Activated T-cell treated with anti-CD3 and anti-CD28 coated beads for 48 hours (primary cell): ENCODE data around the gene ATP6V1F.

Source experiments
- DNase-seq: peaks from one replicate; pipeline ENCODE4 v3.0.0-alpha.2; 2020; ENCODE audit warnings: low read depth

ATP6V1F gene

DNA sequence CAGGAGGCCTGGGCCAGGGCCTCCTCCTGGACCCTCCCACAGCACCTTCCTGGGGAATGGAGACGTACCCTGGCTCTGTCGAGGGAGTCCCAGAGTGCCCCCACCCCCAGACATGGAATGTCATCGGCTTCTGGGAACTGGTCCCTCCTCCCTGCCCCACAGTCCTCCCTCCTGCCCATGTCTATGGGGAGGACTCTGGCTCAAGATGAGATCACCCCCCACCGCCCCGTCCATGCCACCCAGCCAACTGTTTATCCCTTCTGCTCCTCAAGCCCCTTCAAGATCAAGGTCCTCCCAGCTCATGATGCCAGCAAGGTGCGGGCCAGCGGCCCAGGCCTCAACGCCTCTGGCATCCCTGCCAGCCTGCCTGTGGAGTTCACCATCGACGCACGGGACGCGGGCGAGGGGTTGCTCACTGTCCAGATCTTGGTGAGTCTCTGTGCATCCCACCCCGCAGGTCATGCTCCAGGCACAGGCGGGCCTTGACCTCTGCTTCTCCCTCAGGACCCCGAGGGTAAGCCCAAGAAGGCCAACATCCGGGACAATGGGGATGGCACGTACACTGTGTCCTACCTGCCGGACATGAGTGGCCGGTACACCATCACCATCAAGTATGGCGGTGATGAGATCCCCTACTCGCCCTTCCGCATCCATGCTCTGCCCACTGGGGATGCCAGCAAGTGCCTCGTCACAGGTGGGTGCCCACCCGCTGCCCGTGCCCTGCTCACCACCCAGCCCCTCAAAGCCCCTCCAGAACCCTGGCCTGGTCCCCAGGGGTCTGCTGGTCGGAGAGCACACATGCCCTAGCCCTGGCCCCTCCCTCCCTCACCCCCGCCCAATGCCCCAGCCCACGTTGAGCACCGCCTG is 14.1 kb upstream of the ATP6V1F start:
- DNase-seq = no peak

DNA sequence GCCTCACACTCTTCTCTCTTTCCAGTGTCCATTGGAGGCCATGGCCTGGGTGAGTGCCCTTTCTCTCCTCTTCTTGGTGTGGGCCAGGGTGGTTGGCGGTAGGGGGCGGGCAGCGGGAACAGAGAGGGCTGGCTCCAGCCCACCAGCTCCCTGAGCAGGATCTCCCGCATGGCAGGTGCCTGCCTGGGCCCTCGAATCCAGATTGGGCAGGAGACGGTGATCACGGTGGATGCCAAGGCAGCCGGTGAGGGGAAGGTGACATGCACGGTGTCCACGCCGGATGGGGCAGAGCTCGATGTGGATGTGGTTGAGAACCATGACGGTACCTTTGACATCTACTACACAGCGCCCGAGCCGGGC is 13.5 kb upstream of the ATP6V1F start:
- DNase-seq = no peak

DNA sequence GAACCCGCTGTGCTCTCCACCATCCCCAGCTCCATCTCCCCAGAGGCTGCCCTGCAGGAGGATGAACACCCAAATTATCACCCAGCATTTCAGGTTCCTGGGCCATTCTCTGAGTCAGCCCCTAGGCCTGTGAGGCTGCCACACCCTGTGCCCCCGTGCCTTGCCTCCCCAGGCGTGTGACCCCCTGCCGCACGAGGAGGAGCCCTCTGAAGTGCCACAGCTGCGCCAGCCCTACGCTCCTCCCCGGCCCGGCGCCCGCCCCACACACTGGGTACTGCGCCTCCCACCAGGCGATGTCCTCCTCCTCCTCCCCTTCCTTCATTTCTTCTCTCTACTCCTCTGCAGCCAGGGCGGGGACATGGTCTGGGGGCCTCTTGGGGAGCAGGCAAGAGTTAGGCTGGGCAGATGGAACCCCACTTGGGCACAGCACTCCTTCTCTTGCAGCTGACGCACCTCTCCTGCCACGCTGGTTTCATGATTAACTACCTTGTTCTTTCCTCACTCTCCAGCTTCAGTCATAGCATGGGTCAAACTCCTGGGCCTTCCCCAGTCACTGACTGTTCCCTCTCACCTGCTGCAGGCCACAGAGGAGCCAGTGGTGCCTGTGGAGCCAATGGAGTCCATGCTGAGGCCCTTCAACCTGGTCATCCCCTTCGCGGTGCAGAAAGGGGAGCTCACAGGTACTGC is 12.7 kb upstream of the ATP6V1F start:
- DNase-seq = no peak

DNA sequence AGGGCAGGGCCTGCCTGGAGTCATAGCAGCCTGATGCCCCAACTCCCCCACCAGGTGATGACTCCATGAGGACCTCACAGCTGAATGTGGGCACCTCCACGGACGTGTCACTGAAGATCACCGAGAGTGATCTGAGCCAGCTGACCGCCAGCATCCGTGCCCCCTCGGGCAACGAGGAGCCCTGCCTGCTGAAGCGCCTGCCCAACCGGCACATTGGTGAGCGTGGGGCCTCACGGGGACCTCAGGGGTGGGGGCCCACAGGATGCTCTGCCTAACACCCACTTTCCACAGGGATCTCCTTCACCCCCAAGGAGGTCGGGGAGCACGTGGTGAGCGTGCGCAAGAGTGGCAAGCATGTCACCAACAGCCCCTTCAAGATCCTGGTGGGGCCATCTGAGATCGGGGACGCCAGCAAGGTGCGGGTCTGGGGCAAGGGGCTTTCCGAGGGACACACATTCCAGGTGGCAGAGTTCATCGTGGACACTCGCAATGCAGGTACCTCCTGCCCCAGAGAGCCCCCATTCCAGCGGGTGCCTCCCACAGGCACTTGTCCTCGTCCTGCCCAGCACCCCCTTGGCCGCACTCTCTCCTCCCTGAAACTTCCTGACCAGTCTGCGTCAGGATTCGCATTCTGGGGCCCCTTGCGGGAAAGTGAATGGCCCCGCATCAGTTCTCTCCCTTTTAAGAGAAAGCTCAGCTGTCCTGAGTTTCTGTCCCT is 10.0 kb upstream of the ATP6V1F start:
- DNase-seq = no peak

DNA sequence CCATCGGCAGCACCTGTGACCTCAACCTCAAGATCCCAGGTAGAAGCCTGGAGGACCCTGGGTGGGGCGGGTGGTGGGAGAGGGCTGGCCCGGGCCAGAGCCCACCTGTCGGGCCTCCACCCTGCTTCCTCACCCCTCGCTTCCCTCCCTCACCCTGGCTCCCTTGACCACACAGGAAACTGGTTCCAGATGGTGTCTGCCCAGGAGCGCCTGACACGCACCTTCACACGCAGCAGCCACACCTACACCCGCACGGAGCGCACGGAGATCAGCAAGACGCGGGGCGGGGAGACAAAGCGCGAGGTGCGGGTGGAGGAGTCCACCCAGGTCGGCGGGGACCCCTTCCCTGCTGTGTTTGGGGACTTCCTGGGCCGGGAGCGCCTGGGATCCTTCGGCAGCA is 8.9 kb upstream of the ATP6V1F start:
- DNase-seq = no peak

DNA sequence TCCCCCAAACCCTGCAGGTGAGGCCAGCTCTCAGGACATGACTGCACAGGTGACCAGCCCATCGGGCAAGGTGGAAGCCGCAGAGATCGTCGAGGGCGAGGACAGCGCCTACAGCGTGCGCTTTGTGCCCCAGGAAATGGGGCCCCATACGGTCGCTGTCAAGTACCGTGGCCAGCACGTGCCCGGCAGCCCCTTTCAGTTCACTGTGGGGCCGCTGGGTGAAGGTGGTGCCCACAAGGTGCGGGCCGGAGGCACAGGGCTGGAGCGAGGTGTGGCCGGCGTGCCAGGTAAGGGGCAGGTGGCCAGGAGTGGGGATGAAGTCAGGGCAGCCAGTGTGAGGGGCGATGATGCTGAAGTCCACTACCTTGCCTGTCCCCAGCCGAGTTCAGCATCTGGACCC is 8.3 kb upstream of the ATP6V1F start:
- no peak for DNase-seq

DNA sequence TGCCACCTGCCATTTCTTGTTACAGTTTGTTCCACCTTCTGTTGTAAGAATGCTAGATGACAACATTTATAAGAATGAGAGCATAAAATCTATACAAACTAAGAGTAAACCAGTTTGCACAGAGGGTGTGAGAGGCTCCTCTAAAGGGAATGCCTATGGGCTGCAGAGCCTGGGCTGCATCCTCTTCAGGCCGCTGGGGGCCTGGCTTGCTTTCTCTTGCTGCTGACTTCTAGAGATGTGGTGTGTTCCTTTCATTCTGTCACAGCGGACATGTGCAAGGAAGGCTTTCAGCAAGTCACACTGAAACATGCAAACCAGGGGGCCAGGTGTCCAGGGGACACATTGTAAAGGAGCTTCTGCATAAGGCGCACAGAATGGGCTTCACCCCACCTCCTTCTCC is 7.1 kb upstream of the ATP6V1F start:
- DNase-seq = no peak

DNA sequence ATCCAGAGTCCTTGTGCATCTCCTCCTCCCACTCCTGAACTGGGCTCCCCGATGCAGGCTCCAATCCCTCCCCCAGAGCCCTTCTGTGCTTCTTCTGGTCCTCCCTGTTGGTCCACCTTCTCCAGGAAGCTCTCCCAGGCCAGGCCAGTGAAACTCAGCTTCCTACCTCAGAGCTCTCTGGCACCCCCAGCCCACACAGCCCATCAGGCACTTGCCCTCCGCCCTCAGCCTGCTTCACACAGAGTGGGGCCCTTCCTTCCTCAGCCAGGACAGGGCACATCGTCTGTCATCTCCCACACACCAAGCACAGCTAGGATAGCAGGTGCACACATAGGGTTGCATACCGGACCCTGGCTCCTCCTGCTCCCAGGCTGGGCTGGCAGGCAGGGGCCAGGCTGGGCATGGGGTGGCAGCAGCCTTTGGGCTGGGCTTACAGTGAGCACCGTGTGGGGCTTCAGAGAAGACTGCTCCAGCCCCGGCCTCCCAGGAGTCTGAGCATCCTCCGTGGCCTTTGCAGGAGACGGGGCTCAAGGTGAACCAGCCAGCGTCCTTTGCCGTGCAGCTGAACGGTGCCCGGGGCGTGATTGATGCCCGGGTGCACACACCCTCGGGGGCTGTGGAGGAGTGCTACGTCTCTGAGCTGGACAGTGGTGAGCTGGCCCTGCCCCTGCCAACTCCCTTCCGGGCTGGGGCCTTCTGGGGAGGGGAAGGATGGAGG is 6.5 kb upstream of the ATP6V1F start:
- no peak for DNase-seq

DNA sequence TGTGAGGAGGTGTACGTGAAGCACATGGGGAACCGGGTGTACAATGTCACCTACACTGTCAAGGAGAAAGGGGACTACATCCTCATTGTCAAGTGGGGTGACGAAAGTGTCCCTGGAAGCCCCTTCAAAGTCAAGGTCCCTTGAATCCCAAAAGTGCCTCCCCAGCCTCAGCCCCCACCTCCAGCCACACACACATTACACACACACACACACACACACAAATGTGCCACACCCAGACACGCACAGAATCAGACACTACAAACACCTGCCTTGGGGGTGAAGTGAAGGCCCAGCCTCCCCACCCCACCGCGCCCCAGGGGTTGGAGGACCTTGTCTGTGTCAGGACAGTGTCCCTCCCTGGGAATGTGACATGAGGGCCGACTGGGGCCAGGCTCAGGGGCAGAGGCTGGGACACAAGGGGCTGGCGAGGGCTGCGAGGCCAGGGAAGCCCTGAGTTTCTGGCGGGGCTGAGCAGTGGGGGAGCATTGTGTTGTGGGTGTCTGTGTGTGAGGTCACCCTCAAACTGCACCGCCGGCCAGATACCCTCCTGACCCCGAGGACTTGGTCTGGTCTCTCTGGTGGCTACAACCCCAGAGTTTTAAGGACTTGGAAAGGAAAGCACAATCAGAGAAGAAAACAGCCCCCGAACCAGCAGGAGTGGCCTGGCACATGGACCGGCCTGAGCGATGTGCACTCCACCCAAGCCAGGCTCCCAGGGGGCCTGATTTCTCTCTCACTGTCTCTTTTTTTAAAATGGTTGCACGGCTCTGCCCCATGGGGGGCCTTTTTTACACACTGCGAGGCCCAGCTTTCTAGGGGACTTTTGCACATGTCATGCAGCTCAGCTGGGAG is 4.0 kb upstream of the ATP6V1F start:
- DNase-seq = no peak

DNA sequence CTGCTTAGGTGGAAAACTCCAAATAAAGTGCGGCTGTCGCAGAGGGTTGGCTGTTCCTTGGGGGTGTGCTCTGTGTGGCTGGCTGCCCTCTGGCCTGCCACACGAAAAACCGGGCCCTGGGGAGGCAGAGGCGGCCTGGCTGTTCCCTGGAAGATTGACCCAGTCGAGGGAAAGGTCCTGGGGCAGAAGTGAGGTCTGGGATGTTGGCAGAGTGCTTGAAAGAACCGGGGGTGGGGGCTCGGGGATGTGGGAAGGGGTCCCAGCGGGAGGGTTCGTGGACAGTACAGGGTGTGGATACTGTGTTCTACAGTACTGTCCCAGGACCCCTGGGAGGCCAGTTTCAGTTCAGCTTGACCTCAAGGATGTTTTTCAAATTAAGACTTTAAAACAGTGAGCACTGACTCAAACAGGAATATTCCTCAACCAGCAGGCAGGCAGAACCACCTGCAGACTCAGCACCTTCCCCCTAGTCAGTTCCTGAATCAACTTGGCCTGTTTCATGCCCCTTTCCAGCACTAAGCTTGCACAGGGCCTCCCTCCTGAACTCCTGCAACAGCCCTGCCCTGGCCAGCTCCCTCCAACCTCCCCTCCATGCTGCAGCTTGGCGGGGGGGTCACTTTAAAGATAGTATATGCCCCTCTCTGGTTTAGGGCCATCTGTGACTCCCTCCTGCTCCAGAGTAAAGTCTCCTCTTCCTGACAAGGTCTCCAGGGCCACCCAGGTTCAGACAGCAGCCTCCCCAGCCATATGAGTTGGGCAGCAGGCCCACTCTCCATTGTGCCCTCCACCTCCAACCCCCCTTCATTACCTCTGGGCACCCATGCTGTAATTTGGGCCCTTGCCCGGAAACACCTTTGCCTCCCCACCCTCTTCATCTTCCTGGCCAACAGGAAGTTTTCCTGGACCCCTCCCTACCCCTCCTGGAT is 3.2 kb upstream of the ATP6V1F start:
- DNase-seq = no peak

DNA sequence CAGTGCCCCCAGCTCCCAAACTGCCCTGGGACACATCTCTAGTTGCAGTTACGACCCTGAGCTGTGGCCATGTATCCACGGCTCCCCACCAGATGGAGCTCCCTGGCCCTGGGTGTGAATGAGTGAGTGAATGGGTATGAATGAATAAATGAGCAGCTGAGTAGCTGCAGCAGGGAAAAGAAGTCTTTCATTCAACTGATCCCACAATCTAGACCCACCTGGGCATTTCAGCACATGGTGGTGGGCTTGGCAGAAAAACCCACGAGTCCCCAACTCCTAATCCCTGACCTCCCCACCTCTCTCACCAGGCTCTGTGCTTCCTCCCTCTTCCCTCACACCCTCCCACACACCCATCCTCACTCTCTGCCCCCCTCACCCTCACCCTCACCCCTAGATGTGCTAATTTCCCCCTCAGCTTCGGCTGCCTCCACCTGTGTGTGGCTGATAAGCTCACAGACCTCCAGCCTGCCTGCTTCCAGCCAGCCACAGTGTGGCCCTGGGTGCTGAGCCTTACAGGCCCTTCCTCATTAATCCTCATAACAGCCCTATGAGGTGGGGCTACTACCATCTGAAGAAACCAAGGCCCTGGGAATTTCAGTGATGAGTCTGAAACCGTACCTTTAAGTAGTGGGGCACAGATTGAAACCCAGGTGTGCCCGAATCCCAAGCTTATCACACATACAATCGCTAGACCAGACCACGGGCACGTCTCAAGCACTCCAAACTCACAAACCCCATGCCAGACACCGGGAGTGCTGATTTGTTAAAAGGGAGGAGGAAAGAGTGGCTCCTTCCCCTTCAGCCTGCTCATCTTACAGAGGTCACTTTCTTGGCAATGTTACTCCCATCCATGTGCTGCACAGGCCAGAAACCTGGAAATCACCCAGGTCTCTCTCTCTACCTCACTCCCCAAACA is 2.2 kb upstream of the ATP6V1F start:
- DNase-seq = no peak

DNA sequence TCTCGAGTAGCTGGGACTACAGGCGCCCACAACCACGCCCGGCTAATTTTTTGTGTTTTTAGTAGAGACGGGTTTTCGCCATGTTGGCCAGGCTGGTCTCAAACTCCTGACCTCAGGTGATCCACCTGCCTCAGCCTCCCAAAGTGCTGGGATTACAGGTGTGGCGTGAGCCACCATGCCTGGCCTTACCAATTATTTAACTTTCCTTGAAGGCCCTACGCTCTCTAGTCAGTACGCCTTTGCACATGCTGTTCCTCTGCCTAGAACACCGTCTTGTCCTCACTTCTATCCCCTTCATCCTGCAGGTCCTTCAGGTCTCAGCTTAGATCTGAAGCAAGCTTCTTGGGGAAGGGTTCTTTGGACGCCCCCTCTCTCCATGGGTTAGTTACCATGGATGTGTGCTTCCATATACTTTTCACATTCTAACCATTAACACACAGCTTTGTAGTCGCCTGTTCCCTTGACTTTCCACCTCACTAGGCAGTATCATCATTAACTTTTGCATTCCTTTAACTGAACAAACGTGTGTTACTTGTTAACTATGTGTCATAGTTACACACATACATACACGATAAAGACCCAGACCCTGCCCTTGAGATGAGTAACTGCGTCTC is 592 bp upstream of the ATP6V1F start:
- no peak for DNase-seq

DNA sequence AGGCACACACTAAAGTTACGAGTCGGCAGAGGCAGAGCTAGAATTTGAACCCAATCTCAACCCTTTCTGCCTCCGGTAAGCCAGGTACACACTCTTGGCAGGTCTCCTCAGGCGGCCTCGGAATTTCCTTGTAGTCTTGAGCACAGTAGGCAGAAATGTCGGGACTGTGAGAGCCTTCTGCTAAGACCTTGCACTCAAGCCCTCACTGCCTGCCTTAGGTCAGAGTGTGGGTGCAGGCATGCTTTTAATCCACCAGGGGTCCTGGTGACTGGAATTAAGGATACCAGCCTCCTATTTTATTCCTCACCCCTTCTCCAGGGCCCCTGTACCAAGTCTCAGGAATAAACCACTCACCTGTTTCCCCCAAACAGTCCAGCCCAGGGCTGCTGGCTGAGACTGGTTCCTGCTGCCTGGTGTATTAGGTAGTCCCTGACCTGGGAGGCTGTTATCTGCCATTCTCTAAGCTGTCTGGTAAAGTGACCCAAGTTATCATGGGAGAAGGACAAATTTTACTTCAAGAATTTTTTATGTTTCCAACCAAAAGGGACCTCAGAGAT is 855 bp downstream of the ATP6V1F start:
- peak; percentile 28 for DNase-seq

DNA sequence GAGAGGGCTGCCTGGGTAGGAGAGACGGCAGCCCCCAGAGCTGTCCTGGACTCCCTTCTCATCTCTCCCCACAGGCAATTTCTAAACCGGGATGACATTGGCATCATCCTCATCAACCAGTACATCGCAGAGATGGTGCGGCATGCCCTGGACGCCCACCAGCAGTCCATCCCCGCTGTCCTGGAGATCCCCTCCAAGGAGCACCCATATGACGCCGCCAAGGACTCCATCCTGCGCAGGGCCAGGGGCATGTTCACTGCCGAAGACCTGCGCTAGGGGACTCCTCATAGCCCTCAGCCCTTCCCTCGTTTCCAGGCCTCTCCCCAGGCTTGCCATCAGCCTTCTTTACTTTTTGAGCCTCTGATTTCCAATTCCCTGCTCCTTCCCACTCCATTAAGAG is 2.6 kb downstream of the ATP6V1F start:
- DNase-seq = no peak

DNA sequence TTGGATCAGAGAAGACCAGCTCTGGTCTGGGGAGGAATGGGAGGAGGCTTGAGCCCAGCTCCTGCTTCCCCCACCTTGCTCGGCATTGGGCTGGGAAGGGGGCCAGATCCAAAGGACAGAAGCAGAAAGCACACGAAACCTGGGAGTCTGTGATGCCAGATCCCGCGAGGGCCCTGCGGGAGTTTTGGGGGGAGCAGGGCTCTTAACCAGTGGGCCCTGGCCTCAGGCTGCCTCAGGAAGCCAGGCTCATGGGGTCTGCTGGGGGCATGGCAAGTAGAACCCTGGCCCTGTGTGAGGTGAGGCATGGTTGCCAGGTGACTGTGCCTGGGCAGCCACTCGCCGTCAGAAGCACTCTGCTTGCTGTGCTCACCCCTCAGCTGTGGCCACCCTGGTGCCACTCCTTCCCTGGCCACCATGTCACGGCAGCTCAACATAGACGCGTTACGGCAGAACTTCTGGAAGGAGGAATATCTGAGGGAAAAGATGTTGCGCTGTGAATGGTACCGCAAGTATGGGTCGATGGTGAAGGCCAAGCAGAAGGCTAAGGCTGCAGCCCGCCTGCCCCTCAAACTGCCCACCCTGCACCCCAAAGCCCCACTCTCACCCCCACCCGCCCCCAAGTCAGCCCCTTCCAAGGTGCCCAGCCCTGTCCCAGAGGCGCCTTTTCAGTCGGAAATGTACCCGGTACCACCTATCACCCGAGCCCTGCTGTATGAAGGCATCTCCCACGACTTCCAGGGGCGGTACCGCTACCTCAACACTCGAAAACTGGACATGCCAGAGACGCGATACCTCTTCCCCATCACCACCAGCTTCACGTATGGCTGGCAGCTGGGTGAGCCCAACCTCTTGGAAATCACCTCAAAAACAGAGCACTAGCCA is 3.6 kb downstream of the ATP6V1F start:
- DNase-seq = no peak

DNA sequence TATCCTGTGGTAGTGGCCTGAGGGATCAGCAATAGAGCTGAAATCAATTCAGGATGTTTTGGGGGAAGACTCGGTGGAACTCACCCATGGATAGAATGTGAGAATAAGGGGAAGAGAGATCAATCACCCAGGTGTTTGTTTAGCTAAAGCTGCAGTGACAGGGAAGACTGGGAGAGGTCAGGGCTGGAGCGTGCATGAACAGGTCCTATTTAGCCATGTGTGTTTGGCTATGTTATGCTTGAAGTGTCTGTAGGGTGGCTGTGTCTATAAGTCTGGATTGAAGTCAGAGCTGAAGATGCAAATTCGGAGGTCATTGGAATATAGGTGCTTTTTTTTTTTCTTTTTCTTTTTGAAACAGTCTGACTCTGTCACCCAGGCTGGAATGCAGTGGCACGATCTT is 4.6 kb downstream of the ATP6V1F start:
- DNase-seq = no peak

DNA sequence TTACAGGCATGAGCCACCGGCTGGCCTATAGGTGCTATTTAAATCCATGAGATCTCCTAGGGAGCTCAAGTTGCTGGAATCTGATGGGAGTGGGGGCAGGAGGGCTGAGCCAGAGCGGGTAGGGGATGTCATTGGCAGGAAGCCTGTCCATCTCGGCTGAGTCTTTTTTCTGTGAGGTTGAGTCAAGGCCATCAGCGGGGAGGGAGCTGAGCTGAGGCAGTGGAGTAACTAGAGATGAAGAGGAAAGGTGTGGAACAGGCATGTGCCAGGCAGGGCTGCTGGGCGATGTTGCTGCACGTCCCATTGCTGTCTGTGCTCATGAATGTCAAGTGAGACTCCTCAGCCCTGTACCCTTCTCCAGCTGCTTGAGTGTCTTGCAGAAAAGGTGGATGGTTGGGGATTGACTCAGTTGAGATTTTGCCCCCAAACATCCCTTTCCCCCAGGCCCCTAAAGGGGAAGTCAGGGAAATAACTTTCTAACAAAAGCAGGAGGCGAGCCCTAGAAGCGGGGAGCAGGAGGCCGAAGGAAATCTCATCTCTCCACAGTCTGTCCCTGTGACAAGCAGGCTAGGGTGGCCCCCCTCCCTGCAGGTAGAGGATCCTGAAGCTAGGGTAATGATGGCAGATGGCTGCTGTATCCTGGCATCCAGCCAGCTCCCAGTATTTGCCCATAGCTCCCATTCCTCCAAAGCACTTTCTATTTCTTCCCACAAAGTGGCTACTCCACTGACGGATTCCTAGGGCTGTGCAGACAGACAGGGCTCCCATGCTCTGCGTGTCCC is 5.4 kb downstream of the ATP6V1F start:
- no peak for DNase-seq
